ENCODE measurements around the gene CLCN4. TPM values are rescaled to one million over a fixed set of nuclear protein-coding genes. Genes with fewer than 3 reads are reported as not detected.

CLCN4 gene
- total and polyA plus RNA-seq, 10 donors, result 0.63 to 10.9 (median 5.0) TPM

DNA sequence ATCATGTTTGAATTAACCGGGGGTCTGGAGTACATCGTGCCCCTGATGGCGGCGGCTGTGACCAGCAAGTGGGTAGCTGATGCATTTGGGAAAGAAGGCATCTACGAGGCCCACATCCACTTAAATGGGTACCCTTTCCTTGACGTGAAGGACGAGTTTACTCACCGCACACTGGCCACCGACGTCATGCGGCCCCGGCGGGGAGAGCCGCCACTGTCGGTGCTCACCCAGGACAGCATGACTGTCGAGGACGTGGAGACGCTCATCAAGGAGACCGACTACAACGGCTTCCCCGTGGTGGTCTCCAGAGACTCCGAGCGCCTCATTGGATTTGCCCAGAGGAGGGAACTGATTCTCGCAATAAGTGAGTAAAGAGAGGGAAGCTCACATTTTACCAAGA lies 56.9 kb downstream of the CLCN4 start:
- intact Hi-C loops (cut with DNase I; ENCODE audit: low total_unique reads), result no loop called here
- Histone ChIP-seq H3K27ac (no peak overlapping the region), H3K4me1 (no peaks in the 10 kb centered on the region), H3K9me3 (no peaks in the 10 kb centered on the region), H3K36me3 (peaks cover 0 to 21% (median 1%) of the 10 kb centered on the region in 6 donors), H3K4me3 (no peak overlapping the region), H3K27me3 (replicated peaks in 1 of 7) (no peaks in the 10 kb centered on the region)
- no peak for DNase-seq
- WGBS, 5 donors, result 90 to 97% (median 95%) methylated on average over 18 to 24 of the region's 24 CpGs
- TF ChIP-seq POLR2A (IDR thresholded peaks at IDR 0.05) (no peak), POLR2AphosphoS5 (IDR thresholded peaks at IDR 0.05) (no peak)
- TF ChIP-seq, protein P1, sequence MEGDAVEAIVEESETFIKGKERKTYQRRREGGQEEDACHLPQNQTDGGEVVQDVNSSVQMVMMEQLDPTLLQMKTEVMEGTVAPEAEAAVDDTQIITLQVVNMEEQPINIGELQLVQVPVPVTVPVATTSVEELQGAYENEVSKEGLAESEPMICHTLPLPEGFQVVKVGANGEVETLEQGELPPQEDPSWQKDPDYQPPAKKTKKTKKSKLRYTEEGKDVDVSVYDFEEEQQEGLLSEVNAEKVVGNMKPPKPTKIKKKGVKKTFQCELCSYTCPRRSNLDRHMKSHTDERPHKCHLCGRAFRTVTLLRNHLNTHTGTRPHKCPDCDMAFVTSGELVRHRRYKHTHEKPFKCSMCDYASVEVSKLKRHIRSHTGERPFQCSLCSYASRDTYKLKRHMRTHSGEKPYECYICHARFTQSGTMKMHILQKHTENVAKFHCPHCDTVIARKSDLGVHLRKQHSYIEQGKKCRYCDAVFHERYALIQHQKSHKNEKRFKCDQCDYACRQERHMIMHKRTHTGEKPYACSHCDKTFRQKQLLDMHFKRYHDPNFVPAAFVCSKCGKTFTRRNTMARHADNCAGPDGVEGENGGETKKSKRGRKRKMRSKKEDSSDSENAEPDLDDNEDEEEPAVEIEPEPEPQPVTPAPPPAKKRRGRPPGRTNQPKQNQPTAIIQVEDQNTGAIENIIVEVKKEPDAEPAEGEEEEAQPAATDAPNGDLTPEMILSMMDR (IDR thresholded peaks at IDR 0.05 in 8 of 11, conservative IDR thresholded peaks at IDR 0.05 in 3 of 11), result no peak

DNA sequence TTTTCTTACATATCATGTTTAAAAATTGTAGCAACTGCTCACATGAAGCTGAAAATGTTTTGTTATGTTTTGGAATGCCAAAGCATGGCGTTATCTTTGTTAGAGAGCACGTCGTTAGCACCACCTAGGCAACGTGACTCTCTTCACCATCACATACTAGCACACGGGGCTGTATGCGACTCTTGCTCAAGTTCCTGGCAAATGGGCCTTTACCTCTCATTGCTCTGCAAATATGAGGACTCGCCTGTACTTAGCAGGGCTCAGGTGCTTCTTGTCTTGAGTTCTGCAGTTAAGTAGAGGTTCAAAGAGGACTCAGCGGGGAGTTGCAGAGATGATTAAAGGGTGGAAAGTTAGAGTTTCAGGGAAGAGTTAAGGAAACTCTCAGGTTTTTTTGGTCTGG lies 59.4 kb downstream of the CLCN4 start:
- 71 to 95% (median 92%) methylated on average over 8 of the region's 8 CpGs for WGBS, 5 donors
- no peak for DNase-seq

DNA sequence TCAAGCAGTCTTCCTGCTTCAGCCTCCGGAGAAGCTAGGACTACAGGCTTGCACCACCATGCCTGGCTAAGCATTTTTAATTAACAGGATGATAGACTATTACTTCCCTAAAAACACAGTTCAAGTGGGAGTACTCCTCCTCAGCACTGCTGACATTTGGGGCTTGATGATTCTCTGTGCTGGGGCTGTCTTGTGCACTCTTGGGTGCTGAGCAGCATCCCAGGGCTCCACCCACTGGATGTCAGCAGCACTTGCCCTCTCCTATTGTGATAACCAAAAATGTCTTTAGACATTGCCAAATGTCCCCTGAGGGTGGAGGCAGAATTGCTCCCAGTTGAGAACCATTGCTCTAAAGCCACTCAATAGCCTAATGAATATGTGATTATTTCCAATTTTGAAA lies 60.4 kb downstream of the CLCN4 start:
- no peaks in the 10 kb centered on the region for H3K4me1 ChIP-seq
- no peaks in the 10 kb centered on the region for H3K27me3 ChIP-seq (replicated peaks in 1 of 7)
- 64 to 93% (median 80%) methylated on average over 1 of the region's 1 CpG for WGBS, 5 donors
- intact Hi-C loops (cut with DNase I; ENCODE audit: low total_unique reads), result no loop called here
- peaks cover 0 to 25% (median 1%) of the 10 kb centered on the region in 6 donors for H3K36me3 ChIP-seq
- DNase-seq, result no peak
- no peaks in the 10 kb centered on the region for H3K9me3 ChIP-seq
- no peak for TF ChIP-seq POLR2A (IDR thresholded peaks at IDR 0.05)
- no peak for TF ChIP-seq POLR2AphosphoS5 (IDR thresholded peaks at IDR 0.05)
- TF ChIP-seq, protein P1 (IDR thresholded peaks at IDR 0.05 in 8 of 11, conservative IDR thresholded peaks at IDR 0.05 in 3 of 11), result no peak
- no peak overlapping the region for H3K4me3 ChIP-seq
- no peak overlapping the region for H3K27ac ChIP-seq

More for the DNA sequence above, 59.4 kb downstream of the CLCN4 start:
- Histone ChIP-seq H3K4me3 (no peak overlapping the region), H3K36me3 (peaks cover 0 to 26% (median 1%) of the 10 kb centered on the region in 6 donors), H3K27me3 (replicated peaks in 1 of 7) (no peaks in the 10 kb centered on the region), H3K27ac (no peak overlapping the region), H3K9me3 (no peaks in the 10 kb centered on the region), H3K4me1 (no peaks in the 10 kb centered on the region)
- TF ChIP-seq POLR2A (IDR thresholded peaks at IDR 0.05), result no peak
- TF ChIP-seq, protein P1 (IDR thresholded peaks at IDR 0.05 in 8 of 11, conservative IDR thresholded peaks at IDR 0.05 in 3 of 11), result no peak
- TF ChIP-seq POLR2AphosphoS5 (IDR thresholded peaks at IDR 0.05), result no peak
- intact Hi-C loops (cut with DNase I; ENCODE audit: low total_unique reads), result no loop called here

DNA sequence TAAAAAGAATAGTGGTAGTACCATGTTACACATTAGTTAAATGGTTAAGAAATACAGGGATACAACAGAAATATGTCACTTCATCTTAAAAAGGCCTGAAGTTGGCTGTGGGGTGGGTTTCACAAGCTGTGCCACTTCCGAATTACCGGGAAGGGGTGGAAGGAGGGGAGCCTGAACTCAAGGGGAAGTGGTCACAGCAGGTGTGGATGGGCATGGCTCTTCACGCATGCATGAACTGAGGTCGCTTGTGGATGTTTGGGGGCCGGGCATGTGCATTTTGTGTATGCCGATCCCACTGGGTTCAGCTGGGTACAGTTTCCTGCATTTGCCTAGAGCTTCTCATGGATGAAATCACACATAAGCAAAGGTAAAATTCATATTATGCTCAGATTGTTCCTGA lies 64.9 kb downstream of the CLCN4 start:
- DNase-seq, result no peak
- H3K4me3 ChIP-seq, result no peak overlapping the region
- peaks cover 0 to 10% (median 0%) of the 10 kb centered on the region in 6 donors for H3K36me3 ChIP-seq
- TF ChIP-seq POLR2A (IDR thresholded peaks at IDR 0.05) (no peak), POLR2AphosphoS5 (IDR thresholded peaks at IDR 0.05) (no peak)
- TF ChIP-seq, protein P1 (IDR thresholded peaks at IDR 0.05 in 8 of 11, conservative IDR thresholded peaks at IDR 0.05 in 3 of 11), result no peak
- intact Hi-C loops (cut with DNase I; ENCODE audit: low total_unique reads), result no loop called here
- H3K27me3 ChIP-seq (replicated peaks in 1 of 7), result no peaks in the 10 kb centered on the region
- 67 to 72% (median 69%) methylated on average over 6 of the region's 6 CpGs for WGBS, 5 donors
- no peaks in the 10 kb centered on the region for H3K9me3 ChIP-seq
- H3K4me1 ChIP-seq, result no peaks in the 10 kb centered on the region
- no peak overlapping the region for H3K27ac ChIP-seq
